NOMO-1 (cell line): Measurements from ENCODE around the gene TRIM10.

Source experiments
- DNase-seq, 2 experiments: peaks; one replicate each; lab custom pipeline; 2025; ENCODE audit not compliant: unreplicated experiment in 2 of 2; lab: John Stamatoyannopoulos, UW

The TRIM10 gene

GRCh38 chr6:30160785-30161531, at the start of gene TRIM10:
Gene TRIM10 (minus strand): TSS chr6:30161211. CDS start chr6:30160858, 353 bp downstream.
- no peak for DNase-seq

GRCh38 chr6:30207619-30208295, 46.7 kb upstream of the TRIM10 start:
- DNase-seq: no peak

- DNase-seq: no peak
Observed at GRCh38 chr6:30206799-30207618, 46.0 kb upstream of the TRIM10 start.

- no peak for DNase-seq
Observed at GRCh38 chr6:30206152-30206551, 45.1 kb upstream of the TRIM10 start.

- no peak for DNase-seq
Observed at GRCh38 chr6:30204116-30204515, 43.1 kb upstream of the TRIM10 start.

GRCh38 chr6:30202366-30202765, 41.4 kb upstream of the TRIM10 start:
- DNase-seq: no peak

GRCh38 chr6:30200551-30201281, 39.7 kb upstream of the TRIM10 start:
- peak; percentile 68 to 91 for DNase-seq

GRCh38 chr6:30198166-30199084, 37.4 kb upstream of the TRIM10 start:
- DNase-seq: no peak

GRCh38 chr6:30196376-30196775, 35.4 kb upstream of the TRIM10 start:
- no peak for DNase-seq

GRCh38 chr6:30195951-30196350, 34.9 kb upstream of the TRIM10 start:
- DNase-seq: no peak

- no peak for DNase-seq
Observed at GRCh38 chr6:30194797-30195690, 34.0 kb upstream of the TRIM10 start.

GRCh38 chr6:30192076-30192475, 31.1 kb upstream of the TRIM10 start:
- no peak for DNase-seq

GRCh38 chr6:30188541-30188940, 27.5 kb upstream of the TRIM10 start:
- no peak for DNase-seq

- DNase-seq: no peak
Observed at GRCh38 chr6:30185846-30186484, 25.0 kb upstream of the TRIM10 start.

GRCh38 chr6:30184417-30185031, 23.5 kb upstream of the TRIM10 start:
- no peak for DNase-seq

- DNase-seq: no peak
Observed at GRCh38 chr6:30180145-30180544, 19.1 kb upstream of the TRIM10 start.

GRCh38 chr6:30178837-30179236, 17.8 kb upstream of the TRIM10 start:
- no peak for DNase-seq

- no peak for DNase-seq
Observed at GRCh38 chr6:30175765-30176164, 14.8 kb upstream of the TRIM10 start.
